Measurements from ENCODE around the gene HECW1.
"Not testable (repeated sequence)": the region's sequence is repeated elsewhere in the genome, so short reads cannot be mapped to it uniquely, and the experiment has no call there.

Gene HECW1

GRCh38 chr7:43537765-43538403 lies 425.4 kb downstream of the HECW1 start:
- DNase-seq (ENCODE audit: low read depth): peak; percentile 95

- DNase-seq (ENCODE audit: low read depth): no peak
Measured at GRCh38 chr7:43538404-43538771, 425.9 kb downstream of the HECW1 start.

DNA sequence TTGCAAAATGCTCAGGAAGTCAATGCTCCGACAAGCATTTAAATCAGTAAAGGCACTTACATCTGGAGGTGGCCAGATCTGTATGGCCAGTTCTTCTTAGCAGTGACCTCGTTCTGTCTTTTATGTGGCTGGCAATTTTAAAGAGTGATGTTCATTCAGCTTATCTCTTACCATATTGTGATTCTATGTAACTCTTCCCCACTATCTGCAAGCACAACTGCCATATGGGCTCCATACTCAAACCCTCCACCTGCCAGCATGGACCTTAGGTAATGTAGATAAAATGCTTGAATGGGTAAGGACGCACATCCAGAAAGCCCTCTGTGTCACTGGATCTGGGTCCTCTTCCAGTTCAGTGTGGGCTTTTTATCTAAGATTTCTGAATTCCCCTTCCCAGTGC lies 428.0 kb downstream of the HECW1 start:
- DNase-seq (ENCODE audit: low read depth): no peak

- peak; percentile 29 for DNase-seq (ENCODE audit: low read depth)
Measured at GRCh38 chr7:43542716-43543115, 430.3 kb downstream of the HECW1 start.

DNA sequence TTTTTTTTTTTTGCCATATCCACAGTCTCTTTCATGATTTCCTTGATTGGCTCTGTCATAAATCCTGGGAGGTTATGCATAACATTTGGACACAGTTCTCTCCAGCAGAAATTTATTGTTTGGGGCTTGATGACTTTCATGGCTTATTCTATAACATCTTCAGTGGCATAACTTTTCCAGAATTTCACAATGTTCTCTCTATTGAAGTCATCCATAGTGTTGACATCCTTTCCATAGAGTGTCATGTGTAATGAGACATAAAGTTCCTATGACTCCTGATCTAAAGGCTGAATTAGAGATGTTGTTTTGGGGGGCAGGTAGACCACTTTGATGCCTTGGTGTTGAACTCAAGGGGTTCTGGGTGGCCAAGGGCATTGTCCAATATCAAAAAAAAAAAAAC lies 433.8 kb downstream of the HECW1 start:
- peak; percentile 25 for DNase-seq (ENCODE audit: low read depth)

DNA sequence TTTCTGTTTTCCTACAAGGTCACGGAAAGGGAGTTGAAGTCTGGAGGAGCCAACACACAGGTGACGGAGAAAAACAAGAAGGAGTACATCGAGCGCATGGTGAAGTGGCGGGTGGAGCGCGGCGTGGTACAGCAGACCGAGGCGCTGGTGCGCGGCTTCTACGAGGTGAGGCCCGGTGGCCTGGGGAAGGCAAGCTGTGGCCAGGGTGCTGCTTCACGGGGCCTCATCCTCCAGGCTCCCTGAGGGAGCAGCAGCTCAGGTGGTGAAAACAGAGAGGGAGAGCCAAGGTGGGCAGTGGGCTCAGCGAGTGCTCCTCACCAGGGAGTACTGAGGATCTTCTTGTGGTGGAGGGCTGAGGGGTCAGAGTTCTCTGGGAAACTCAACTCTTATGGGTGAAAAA lies 438.0 kb downstream of the HECW1 start:
- no peak for DNase-seq (ENCODE audit: low read depth)

GRCh38 chr7:43552122-43552521 lies 439.7 kb downstream of the HECW1 start:
- DNase-seq (ENCODE audit: low read depth): no peak

- peak; percentile 87 for DNase-seq (ENCODE audit: low read depth)
Measured at GRCh38 chr7:43553999-43554398, 441.6 kb downstream of the HECW1 start.

DNA sequence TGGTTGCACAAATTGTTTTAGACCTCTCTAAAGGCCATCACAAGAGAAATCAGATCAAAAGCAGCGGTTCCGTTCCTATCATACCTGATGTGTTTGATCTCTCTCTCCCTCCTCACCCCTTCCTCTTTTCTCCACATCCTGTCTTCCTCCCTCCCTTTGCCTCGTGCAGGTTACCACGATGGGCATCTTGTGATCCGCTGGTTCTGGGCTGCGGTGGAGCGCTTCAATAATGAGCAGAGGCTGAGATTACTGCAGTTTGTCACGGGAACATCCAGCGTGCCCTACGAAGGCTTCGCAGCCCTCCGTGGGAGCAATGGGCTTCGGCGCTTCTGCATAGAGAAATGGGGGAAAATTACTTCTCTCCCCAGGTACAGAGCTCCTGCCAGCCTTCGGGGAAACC lies 442.0 kb downstream of the HECW1 start:
- DNase-seq (ENCODE audit: low read depth): no peak

GRCh38 chr7:43557831-43558495 lies 445.5 kb downstream of the HECW1 start:
- no peak for DNase-seq (ENCODE audit: low read depth)

DNA sequence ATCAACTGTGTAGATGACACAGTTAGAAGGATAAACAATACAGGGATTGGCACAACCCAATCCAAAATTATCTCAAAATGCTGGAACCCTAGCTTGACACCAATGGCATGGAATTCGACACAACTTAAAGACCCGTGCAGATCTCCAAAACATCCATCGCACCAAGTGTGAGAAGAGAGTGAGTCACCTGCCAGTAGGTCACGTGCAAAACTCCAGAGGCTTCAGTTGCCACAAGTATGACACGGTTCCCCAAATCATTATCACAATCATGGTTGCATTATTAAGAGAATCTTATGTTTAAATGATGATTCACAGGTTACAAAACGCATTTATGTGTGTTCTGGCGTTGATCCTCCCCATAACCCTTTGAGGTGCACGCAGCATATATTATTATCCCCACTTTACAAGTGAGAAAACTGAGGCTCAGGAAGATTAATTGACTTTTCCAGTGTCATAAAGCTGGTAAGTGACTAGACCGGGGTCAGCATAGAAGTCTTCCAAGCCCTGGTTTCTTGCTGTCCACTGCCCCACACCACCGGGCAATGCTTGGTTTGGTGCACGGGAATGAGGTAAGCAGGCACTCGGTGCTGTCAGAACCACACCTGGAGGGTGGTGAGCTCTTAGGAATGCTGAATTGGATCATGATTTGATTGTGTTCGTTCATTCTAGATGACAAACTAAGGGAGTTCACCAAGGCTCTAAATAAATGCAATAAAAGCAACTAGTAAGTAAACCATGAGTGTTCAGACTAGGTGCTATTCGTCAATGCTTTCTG lies 446.9 kb downstream of the HECW1 start:
- DNase-seq (ENCODE audit: low read depth): no peak

GRCh38 chr7:43559946-43560335 lies 447.5 kb downstream of the HECW1 start:
- DNase-seq (ENCODE audit: low read depth): no peak

DNA sequence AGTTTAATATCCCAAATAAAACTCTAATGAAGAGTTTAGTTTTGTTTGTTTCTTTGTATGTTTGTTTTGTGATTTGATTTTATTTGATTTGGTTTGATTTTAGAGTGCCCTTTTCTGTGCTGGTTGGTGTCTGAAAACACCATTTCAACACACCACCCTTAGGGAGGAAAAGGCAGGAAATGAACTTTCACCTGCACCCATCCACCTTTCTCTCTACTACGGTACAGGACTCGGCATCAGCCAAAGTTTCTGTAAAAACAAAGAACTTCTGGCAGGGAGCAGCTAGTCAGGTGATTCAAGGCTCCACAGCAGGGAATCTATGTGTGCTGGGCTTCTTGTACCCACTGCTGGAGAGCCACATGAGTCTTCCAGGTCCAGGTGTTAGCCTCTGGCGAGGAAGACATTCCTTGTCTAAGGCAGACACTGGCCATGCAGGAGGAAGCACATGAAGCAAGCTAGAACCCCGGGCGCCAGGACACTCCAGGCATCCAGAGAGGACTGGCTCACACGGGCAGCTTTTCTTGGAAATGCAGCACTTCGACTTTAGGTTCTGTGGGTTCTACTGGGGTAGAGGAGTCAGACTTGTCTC lies 448.4 kb downstream of the HECW1 start:
- DNase-seq (ENCODE audit: low read depth): no peak

DNA sequence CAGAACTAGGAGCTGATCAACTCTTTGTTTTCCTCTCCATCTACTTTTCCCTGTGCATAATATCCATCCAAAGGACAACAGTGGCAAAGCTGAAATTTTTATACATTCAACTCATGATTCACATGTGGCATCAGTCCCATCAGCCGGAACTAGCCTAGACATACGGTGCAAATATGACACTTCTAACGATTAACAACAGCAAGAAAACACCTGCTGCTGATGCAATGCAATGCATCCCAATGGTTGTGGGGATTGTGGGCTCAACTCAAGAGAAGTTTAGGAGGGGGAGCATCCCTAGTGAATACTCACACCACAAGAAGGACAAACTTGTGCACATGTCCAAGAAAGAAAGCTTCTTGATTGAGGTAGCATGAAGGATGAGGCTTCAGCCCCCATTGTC lies 449.9 kb downstream of the HECW1 start:
- no peak for DNase-seq (ENCODE audit: low read depth)

DNA sequence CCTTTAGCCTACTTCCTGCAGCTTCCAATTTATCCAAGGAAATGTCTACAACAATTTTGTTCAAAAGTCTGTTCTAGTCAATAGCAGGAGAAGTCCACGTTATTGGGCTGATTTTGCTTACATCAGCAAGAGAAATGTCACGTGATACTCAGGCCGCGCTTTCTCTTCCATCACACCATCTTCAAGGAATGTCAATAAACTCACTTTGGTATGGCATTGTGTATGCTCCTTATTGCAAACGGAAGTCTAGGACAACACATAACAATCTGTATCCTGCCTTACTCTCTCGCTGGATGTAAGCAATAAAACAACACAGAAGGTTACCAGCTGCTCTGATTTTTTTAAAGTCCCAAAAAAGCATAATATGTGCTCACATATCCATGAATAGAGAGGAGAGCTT lies 453.3 kb downstream of the HECW1 start:
- no peak for DNase-seq (ENCODE audit: low read depth)

GRCh38 chr7:43568529-43568928 lies 456.1 kb downstream of the HECW1 start:
- no peak for DNase-seq (ENCODE audit: low read depth)

GRCh38 chr7:43569424-43569823 lies 457.0 kb downstream of the HECW1 start:
- DNase-seq (ENCODE audit: low read depth): peak; percentile 60

DNA sequence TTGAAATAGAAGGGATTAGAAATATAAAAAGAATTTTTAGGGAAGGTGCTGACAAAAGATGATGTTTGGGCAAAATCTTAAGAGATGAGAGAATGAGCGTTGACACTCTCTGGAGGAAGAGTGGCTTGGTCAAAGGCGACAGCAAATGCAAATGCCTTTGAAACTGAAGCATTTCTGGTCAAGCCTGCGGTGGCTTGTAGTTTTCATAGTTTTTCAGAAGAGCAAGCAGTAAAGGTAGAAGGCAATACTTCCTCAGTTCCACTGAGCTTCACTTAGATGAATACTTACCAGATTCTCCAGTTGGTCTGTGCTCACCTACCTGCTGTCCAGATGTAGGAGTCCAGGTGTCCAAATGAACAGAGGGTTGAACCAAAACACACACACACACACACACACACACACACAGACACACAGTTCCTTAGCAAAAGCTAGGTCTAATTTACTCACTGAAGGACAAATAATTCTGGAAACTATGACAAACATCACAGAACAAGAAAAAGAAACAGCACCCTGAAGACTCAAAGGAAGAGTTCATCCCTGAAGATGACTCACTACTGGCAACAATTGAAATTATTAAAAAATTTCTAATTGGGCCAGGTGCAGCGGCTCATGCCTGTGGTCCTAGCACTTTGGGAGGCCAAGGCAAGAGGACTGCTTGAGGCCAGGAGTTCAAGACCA lies 458.4 kb downstream of the HECW1 start:
- DNase-seq (ENCODE audit: low read depth): no peak

GRCh38 chr7:43572516-43573049 lies 460.1 kb downstream of the HECW1 start:
- peak; percentile 100 for DNase-seq (ENCODE audit: low read depth)

- DNase-seq (ENCODE audit: low read depth): not testable (repeated sequence)
Measured at GRCh38 chr7:43573832-43574231, 461.4 kb downstream of the HECW1 start.

GRCh38 chr7:43575506-43575905 lies 463.1 kb downstream of the HECW1 start:
- no peak for DNase-seq (ENCODE audit: low read depth)

GRCh38 chr7:43576241-43576640 lies 463.8 kb downstream of the HECW1 start:
- DNase-seq (ENCODE audit: low read depth): no peak

Data from amniotic epithelial cell (primary cell).